ENCODE measurements around the gene RIMS4. TPM values are rescaled to one million over a fixed set of nuclear protein-coding genes. Genes with fewer than 3 reads are reported as not detected.

The RIMS4 gene
- total RNA-seq, 2 donors from 2014 or later: 0.47 to 1.5 TPM

- TF ChIP-seq, protein P1, sequence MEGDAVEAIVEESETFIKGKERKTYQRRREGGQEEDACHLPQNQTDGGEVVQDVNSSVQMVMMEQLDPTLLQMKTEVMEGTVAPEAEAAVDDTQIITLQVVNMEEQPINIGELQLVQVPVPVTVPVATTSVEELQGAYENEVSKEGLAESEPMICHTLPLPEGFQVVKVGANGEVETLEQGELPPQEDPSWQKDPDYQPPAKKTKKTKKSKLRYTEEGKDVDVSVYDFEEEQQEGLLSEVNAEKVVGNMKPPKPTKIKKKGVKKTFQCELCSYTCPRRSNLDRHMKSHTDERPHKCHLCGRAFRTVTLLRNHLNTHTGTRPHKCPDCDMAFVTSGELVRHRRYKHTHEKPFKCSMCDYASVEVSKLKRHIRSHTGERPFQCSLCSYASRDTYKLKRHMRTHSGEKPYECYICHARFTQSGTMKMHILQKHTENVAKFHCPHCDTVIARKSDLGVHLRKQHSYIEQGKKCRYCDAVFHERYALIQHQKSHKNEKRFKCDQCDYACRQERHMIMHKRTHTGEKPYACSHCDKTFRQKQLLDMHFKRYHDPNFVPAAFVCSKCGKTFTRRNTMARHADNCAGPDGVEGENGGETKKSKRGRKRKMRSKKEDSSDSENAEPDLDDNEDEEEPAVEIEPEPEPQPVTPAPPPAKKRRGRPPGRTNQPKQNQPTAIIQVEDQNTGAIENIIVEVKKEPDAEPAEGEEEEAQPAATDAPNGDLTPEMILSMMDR (IDR thresholded peaks at IDR 0.05): no peak
- Histone ChIP-seq H3K36me3 (no peaks in the 10 kb centered on the region), H3K4me3 (no peak overlapping the region), H3K27ac (no peak overlapping the region), H3K9me3 (peaks cover 0 to 10% of the 10 kb centered on the region in 2 donors), H3K4me1 (peaks cover 0 to 5% of the 10 kb centered on the region in 2 donors), H3K27me3 (peaks cover 3 to 12% of the 10 kb centered on the region in 2 donors)
- DNase-seq (ENCODE audit: low spot score): no peak
These were observed 3.2 kb downstream of the RIMS4 start for GRCh38 chr20:44807051-44807683.

GRCh38 chr20:44805979-44806620, 4.2 kb downstream of the RIMS4 start:
- no peak overlapping the region for H3K4me3 ChIP-seq
- H3K9me3 ChIP-seq: no peaks in the 10 kb centered on the region
- no peak overlapping the region for H3K27ac ChIP-seq
- DNase-seq (ENCODE audit: low spot score): peak; percentile 82
- peaks cover 3 to 12% of the 10 kb centered on the region in 2 donors for H3K27me3 ChIP-seq
- TF ChIP-seq, protein P1 (IDR thresholded peaks at IDR 0.05): no peak
- H3K4me1 ChIP-seq: peaks cover 0 to 11% of the 10 kb centered on the region in 2 donors
- no peaks in the 10 kb centered on the region for H3K36me3 ChIP-seq

DNA sequence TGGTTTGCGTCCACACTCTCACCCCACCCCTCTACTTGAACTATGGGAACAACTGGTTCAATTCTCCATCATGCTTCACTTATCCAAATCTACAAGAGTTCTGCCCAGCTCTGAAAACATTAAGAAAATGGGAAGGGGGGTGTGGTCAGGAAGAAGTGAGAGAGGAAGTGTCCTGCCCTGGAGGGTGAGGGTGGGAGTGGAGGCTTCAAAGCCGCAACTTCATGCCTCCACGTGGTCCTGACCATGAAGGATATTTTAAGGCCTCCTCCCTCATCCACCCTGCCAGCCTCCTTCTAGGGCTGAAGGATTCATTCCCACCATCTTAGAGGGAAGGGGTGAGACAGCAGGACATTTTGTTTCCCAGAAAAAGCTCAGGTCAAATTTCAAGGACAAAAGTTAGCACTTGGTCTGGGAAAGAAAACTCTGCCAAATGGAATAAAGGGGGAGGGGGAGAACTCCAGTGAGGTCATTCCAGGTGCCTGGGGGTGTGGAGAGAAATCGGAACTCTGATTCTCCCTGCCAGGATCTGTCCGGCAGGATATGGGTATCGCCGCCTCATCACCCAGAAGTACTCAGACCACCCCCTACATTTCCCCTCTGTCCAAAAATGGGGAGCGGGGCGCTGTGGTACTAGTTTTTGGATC, 4.9 kb downstream of the RIMS4 start:
- TF ChIP-seq, protein P1 (IDR thresholded peaks at IDR 0.05): no peak
- H3K27ac ChIP-seq: no peak overlapping the region
- H3K4me1 ChIP-seq: peaks cover 0 to 11% of the 10 kb centered on the region in 2 donors
- no peaks in the 10 kb centered on the region for H3K36me3 ChIP-seq
- peaks cover 3 to 12% of the 10 kb centered on the region in 2 donors for H3K27me3 ChIP-seq
- H3K9me3 ChIP-seq: no peaks in the 10 kb centered on the region
- DNase-seq (ENCODE audit: low spot score): no peak
- no peak overlapping the region for H3K4me3 ChIP-seq

GRCh38 chr20:44803383-44803941, 6.9 kb downstream of the RIMS4 start:
- H3K9me3 ChIP-seq: no peaks in the 10 kb centered on the region
- H3K4me1 ChIP-seq: peaks cover 0 to 7% of the 10 kb centered on the region in 2 donors
- TF ChIP-seq, protein P1 (IDR thresholded peaks at IDR 0.05): no peak
- H3K36me3 ChIP-seq: no peaks in the 10 kb centered on the region
- DNase-seq (ENCODE audit: low spot score): no peak
- no peak overlapping the region for H3K4me3 ChIP-seq
- peaks cover 0 to 5% of the 10 kb centered on the region in 2 donors for H3K27me3 ChIP-seq
- no peak overlapping the region for H3K27ac ChIP-seq

- H3K27me3 ChIP-seq: peaks cover 0 to 5% of the 10 kb centered on the region in 2 donors
- peaks cover 0 to 7% of the 10 kb centered on the region in 2 donors for H3K4me1 ChIP-seq
- H3K27ac ChIP-seq: no peak overlapping the region
- no peak for DNase-seq (ENCODE audit: low spot score)
- TF ChIP-seq, protein P1 (IDR thresholded peaks at IDR 0.05): no peak
- H3K9me3 ChIP-seq: no peaks in the 10 kb centered on the region
- no peak overlapping the region for H3K4me3 ChIP-seq
- no peaks in the 10 kb centered on the region for H3K36me3 ChIP-seq
These were observed 7.6 kb downstream of the RIMS4 start for GRCh38 chr20:44802702-44803101.

Measured in right atrium auricular region (tissue), 2 donors.